ENCODE measurements around the gene AMPD2. TPM values are rescaled to one million over a fixed set of nuclear protein-coding genes. Genes with fewer than 3 reads are reported as not detected.

AMPD2 gene
- total and polyA plus RNA-seq, 2 donors (not counting 3 experiments of a cell fraction or from before 2014, with no cell fraction given) = 69.4 TPM

DNA sequence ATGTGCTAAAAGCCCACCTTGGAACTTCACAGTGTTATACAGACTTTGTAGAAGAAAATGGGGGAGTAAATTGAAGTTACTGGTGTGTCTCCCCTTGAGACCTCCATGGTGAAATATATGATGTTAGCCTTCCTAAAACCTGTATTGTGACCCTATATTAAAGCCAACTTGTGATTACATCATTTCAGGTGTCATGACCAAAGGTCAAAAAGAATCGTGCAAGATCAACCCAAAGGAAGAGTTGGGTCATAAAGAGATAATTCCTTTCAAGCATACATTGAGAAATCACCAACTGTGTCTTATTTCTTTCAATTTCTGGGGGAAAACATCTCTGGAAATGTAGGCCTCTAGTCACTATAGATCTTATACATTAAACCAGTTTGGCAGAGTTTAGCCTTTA is 34.9 kb upstream of the AMPD2 start:
- Histone ChIP-seq H3K27ac (ENCODE audit: insufficient read depth, low read depth, low read length) (no peak overlapping the region), H2AFZ (ENCODE audit: low read depth, low read length) (no peak overlapping the region), H3K4me1 (ENCODE audit: control insufficient read depth, extremely low read depth, insufficient read depth, low read length) (peaks cover 12% of the 10 kb centered on the region), H3K4me2 (ENCODE audit: insufficient read depth, low read length) (no peak overlapping the region), H3K4me3 (replicated peaks in 1 of 3; ENCODE audit: insufficient read depth in 1 of 3, low read depth in 1 of 3, low read length in 3 of 3) (no peak overlapping the region), H3K9me1 (replicated peaks; ENCODE audit: control insufficient read depth, extremely low read depth, insufficient read depth, low read length) (no peaks in the 10 kb centered on the region), H3K27me3 (ENCODE audit: control insufficient read depth in 2 of 2, insufficient read depth in 2 of 2, low read length in 2 of 2) (no peaks in the 10 kb centered on the region), H3K36me3 (ENCODE audit: control insufficient read depth in 2 of 2, extremely low read depth in 1 of 2, insufficient read depth in 2 of 2, low read length in 2 of 2) (peaks cover 5 to 24% of the 10 kb centered on the region in 2 experiments), H4K20me1 (replicated peaks; ENCODE audit: control insufficient read depth, extremely low read depth, insufficient read depth, low read length) (no peaks in the 10 kb centered on the region), H3K9ac (replicated peaks; ENCODE audit: extremely low read depth, insufficient read depth, low read length) (no peak overlapping the region), H3K9me3 (replicated peaks; ENCODE audit: control insufficient read depth, insufficient read depth, low read length) (no peaks in the 10 kb centered on the region), H3K79me2 (ENCODE audit: control insufficient read depth, insufficient read depth, low read length) (peaks cover 15% of the 10 kb centered on the region)
- POLR2A ChIA-PET = no interaction called here
- TSS peak; percentile 2 for BruUV-seq (replicated peaks)
- CTCF ChIA-PET = no interaction called here
- intact Hi-C loops (cut with micrococcal nuclease) (loop anchor here (5.0 kb wide), 1 partner anchor 33 kb away; the partner anchor contains the start of genes AMPD2 and GNAT2), dilution Hi-C loops (cut with MboI; ENCODE audit: extremely low pct_ligation_motif_present, low sequenced_read_pairs) (no loop called here)
- FAIRE-seq = no peak
- DNase-seq (ENCODE audit: low read depth, low spot score) = no peak
- TF ChIP-seq MYC (IDR thresholded peaks at IDR 0.05; ENCODE audit: low read depth, low read length) (no peak), EZH2 (IDR thresholded peaks at IDR 0.05; ENCODE audit: borderline replicate concordance, low read depth, low read length, severe bottlenecking) (no peak), POLR2A (IDR thresholded peaks at IDR 0.05; ENCODE audit: low read depth, low read length) (no peak)
- TF ChIP-seq, protein P1, sequence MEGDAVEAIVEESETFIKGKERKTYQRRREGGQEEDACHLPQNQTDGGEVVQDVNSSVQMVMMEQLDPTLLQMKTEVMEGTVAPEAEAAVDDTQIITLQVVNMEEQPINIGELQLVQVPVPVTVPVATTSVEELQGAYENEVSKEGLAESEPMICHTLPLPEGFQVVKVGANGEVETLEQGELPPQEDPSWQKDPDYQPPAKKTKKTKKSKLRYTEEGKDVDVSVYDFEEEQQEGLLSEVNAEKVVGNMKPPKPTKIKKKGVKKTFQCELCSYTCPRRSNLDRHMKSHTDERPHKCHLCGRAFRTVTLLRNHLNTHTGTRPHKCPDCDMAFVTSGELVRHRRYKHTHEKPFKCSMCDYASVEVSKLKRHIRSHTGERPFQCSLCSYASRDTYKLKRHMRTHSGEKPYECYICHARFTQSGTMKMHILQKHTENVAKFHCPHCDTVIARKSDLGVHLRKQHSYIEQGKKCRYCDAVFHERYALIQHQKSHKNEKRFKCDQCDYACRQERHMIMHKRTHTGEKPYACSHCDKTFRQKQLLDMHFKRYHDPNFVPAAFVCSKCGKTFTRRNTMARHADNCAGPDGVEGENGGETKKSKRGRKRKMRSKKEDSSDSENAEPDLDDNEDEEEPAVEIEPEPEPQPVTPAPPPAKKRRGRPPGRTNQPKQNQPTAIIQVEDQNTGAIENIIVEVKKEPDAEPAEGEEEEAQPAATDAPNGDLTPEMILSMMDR (IDR thresholded peaks at IDR 0.05; ENCODE audit: extremely low read depth in 1 of 2, insufficient read depth in 1 of 2, low read depth in 1 of 2, low read length in 2 of 2) = no peak
- TF ChIP-seq, protein P2, sequence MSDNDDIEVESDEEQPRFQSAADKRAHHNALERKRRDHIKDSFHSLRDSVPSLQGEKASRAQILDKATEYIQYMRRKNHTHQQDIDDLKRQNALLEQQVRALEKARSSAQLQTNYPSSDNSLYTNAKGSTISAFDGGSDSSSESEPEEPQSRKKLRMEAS (IDR thresholded peaks at IDR 0.05; ENCODE audit: insufficient read depth, insufficient read length) = no peak

DNA sequence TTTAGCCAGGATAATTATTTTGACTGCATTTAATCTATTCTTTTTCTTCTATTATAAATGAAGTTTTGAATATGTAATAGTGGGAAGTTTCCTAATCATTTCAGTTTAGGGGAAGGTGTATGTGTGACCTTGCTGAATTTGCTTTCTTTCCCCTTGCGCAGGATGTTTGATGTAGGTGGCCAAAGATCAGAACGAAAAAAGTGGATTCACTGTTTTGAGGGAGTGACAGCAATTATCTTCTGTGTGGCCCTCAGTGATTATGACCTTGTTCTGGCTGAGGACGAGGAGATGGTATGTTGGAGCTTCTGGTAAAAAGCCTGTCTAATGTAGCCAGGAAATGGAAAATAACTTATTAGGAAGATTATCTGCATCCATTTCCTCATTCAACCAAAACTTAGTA is 33.6 kb upstream of the AMPD2 start:
- H2AFZ ChIP-seq (ENCODE audit: low read depth, low read length) = no peak overlapping the region
- ChIA-PET POLR2A (no interaction called here), CTCF (interaction anchor here (0.7 to 1.0 kb wide), 3 partner anchors 40 to 54 kb away, joined by 3 read pairs; no protein-coding TSS in a partner anchor)
- peaks cover 4% of the 10 kb centered on the region for H3K4me1 ChIP-seq (ENCODE audit: control insufficient read depth, extremely low read depth, insufficient read depth, low read length)
- TF ChIP-seq POLR2AphosphoS5 (IDR thresholded peaks at IDR 0.05; ENCODE audit: insufficient read depth, low read depth, low read length) = no peak
- no peak for TF ChIP-seq GATA2 (IDR thresholded peaks at IDR 0.05; ENCODE audit: insufficient read depth, insufficient read length, low read depth, low read length)
- TF ChIP-seq, protein P1 (IDR thresholded peaks at IDR 0.05; ENCODE audit: extremely low read depth in 1 of 2, insufficient read depth in 1 of 2, low read depth in 1 of 2, low read length in 2 of 2) = no peak
- no peak for TF ChIP-seq MYC (IDR thresholded peaks at IDR 0.05; ENCODE audit: low read depth, low read length)
- TF ChIP-seq FOS (IDR thresholded peaks at IDR 0.05; ENCODE audit: borderline replicate concordance, insufficient read depth, low read length) = no peak
- TF ChIP-seq EZH2 (IDR thresholded peaks at IDR 0.05; ENCODE audit: borderline replicate concordance, low read depth, low read length, severe bottlenecking) = no peak
- TF ChIP-seq POLR2A (IDR thresholded peaks at IDR 0.05; ENCODE audit: low read depth, low read length) = no peak
- TF ChIP-seq JUN (IDR thresholded peaks at IDR 0.05; ENCODE audit: borderline replicate concordance, insufficient read depth, insufficient read length, low read depth) = no peak
- TF ChIP-seq, protein P2 (IDR thresholded peaks at IDR 0.05; ENCODE audit: insufficient read depth, insufficient read length) = no peak
- intact Hi-C loops (cut with micrococcal nuclease) (no loop called here), dilution Hi-C loops (cut with MboI; ENCODE audit: extremely low pct_ligation_motif_present, low sequenced_read_pairs) (no loop called here)
- FAIRE-seq (no peak), DNase-seq (ENCODE audit: low read depth, low spot score) (no peak)
- H3K9me3 ChIP-seq (replicated peaks; ENCODE audit: control insufficient read depth, insufficient read depth, low read length) = no peaks in the 10 kb centered on the region
- BruUV-seq (replicated peaks) = no TSS peak
- H4K20me1 ChIP-seq (replicated peaks; ENCODE audit: control insufficient read depth, extremely low read depth, insufficient read depth, low read length) = no peaks in the 10 kb centered on the region
- H3K27me3 ChIP-seq (ENCODE audit: control insufficient read depth in 2 of 2, insufficient read depth in 2 of 2, low read length in 2 of 2) = no peaks in the 10 kb centered on the region
- H3K36me3 ChIP-seq (ENCODE audit: control insufficient read depth in 2 of 2, extremely low read depth in 1 of 2, insufficient read depth in 2 of 2, low read length in 2 of 2) = peaks cover 10 to 24% of the 10 kb centered on the region in 2 experiments
- H3K9me1 ChIP-seq (replicated peaks; ENCODE audit: control insufficient read depth, extremely low read depth, insufficient read depth, low read length) = no peaks in the 10 kb centered on the region
- H3K4me2 ChIP-seq (ENCODE audit: insufficient read depth, low read length) = no peak overlapping the region
- no peak overlapping the region for H3K27ac ChIP-seq (ENCODE audit: insufficient read depth, low read depth, low read length)
- H3K4me3 ChIP-seq (replicated peaks in 1 of 3; ENCODE audit: insufficient read depth in 1 of 3, low read depth in 1 of 3, low read length in 3 of 3) = no peak overlapping the region
- no peak overlapping the region for H3K9ac ChIP-seq (replicated peaks; ENCODE audit: extremely low read depth, insufficient read depth, low read length)
- peaks cover 8% of the 10 kb centered on the region for H3K79me2 ChIP-seq (ENCODE audit: control insufficient read depth, insufficient read depth, low read length)
